ENCODE data around the gene FGF14.

FGF14 gene

DNA sequence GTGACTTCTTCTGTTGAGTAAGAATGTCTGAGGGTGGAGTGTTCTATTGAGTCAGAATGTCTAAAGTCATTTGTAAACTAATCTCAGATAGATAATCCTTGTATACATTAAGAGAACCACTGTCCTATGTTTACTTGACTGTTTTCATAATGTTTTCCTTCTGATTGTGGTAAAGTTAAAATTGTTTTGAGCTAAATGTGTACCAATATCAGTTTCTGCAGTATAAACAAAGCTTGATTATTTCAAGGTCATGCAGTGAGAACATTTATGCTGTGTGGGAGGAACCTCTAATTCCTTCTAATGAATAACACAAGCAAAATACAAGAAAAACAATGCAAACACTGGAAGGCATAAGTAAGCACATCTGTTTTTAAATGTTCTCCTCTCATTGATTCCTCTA is 434.6 kb downstream of the FGF14 start:
- no peak for DNase-seq

DNA sequence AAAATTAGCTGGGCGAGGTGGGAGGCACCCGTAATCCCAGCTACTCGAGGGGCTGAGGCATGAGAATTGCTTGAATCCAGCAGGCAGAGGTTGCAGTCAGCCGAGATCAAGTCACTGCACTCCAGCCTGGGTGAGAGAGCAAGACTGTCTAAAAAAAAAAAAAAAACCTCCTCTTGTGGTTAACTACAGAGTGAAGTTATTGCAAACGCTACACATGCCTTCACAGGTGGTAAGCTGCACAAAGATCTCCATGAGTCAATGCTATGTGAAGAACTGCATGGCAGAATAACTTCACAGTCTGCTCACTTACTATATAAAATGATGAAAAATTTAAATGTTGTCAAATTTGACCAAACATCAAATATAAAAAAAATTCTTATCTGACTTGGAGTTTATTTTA is 436.8 kb downstream of the FGF14 start:
- no peak for DNase-seq

DNA sequence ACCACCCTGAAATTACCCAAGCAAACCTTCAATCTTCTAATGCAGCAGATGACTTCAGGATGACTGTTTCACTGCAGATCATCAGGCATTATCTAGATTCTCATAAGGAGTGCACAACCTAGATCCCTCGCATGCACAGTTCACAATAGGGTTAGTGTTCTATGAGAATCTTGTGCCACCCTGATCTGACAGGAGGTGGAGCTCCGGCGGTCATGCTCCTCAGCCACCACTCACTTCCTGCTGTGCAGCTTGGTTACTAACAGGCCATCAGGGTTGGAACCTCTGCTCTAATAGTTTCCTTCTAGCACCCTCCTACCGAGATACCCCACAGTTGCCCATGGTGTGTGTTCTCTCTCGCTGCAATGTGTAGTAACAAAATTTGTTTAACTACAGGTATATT is 442.8 kb downstream of the FGF14 start:
- no peak for DNase-seq

DNA sequence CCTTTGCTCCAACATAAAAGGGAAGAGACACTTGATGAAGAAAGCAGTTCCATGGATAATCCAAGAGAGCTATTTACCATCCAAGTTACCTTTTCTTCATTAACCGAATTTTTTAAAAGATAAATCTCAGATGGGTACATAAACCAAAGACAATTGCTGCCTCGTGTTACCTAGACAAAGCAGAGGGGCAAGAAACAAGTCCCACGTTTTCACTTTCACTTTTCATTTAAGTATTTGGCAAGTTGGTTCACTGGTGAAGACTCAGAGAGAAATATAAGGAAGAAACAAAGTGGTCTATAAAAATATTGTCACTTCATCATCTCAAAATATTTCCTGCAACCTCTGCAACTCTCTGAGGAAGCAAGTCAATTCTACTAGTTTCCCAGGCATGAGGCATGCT is 446.1 kb downstream of the FGF14 start:
- no peak for DNase-seq

DNA sequence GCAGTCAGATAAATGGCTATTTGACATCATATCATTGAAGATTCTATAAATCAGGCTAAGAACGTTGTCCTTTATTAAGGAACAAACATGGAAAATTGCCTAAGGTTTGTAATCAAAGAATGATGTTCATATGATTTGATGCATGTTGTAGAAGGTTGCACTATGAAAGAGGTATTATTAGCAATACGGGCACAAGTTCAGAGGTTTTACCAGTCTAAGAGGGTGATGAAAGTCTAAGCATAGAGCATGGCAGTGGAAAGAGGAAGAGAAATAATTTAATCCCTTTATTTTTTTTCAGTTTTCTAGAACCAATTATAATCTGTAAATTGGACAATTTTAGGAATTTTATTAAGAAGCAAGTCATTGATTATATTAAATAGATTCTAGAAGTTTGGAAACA is 450.7 kb downstream of the FGF14 start:
- no peak for DNase-seq

DNA sequence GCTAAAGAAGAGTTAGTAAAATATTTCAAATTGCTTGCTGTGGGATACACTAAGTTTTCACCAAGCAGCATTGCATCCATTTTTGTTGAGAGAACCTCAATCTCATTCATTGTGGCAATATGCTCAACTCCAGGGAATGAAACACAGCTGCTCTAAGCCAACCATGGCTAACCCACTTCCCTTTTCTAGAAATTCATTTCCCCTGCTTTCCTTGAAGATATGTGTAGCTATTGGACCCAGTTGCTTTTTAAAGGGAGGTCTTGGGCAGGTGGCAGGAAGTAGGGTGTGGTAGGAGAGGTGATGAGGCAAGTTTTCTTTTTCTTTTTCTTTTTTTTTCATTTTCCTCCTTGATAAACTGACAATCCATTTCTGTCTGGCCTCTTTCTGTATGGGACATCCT is 452.2 kb downstream of the FGF14 start:
- DNase-seq, result no peak

DNA sequence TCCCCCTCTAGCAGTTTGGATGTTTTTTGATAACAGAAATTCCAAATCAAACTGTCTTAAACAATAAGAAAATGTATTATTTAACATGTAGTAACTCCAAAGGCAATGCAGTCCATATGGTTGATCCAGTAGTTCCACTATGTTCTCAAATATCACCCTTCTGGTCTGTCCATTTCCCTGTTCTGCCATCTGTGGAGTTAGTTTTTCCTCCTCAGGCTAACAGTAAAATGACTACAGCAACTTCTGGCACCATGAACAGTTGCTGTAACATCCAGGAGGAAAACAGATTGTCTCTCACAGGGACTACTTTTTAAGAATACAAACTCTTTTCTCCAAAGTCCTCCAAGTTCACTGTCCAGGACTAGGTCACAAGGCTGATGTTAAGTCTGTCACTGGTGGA is 455.4 kb downstream of the FGF14 start:
- no peak for DNase-seq

DNA sequence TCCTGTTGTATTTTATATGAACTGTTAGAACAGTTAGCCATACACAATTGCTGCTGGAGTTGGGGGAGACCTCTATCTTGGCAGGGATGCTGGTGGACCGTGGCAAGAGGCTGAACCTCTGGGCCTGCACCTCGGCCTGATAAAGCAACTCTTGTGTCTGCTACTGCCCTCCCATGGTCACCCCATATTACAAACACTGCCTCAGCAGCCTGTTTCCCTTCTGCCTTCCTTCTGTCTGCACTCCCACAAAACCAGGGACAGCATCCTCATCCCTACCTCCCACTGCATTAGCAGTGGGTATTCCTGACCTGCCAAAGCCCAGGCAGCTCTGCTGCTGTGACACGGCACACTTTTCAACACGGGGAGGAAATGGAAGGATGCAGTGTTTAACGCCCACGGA is 456.4 kb downstream of the FGF14 start:
- no peak for DNase-seq

DNA sequence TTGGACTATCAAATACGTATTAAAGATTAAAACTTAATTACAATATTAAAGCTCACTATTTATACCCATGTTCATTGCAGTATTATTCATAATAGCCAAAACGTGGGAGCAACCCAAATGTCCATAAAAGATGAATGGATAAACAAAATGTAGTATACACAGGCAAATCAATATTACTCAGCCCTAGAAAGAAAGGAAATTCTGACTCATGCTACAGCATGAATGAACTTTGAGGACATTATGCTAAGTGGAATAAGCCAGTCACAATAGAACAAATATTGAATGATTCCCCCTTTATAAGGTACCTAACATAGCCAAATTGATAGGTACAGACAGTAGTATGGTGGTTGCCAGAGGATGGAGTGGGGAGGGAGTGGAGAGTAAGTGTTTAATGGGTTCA is 457.3 kb downstream of the FGF14 start:
- no peak for DNase-seq

DNA sequence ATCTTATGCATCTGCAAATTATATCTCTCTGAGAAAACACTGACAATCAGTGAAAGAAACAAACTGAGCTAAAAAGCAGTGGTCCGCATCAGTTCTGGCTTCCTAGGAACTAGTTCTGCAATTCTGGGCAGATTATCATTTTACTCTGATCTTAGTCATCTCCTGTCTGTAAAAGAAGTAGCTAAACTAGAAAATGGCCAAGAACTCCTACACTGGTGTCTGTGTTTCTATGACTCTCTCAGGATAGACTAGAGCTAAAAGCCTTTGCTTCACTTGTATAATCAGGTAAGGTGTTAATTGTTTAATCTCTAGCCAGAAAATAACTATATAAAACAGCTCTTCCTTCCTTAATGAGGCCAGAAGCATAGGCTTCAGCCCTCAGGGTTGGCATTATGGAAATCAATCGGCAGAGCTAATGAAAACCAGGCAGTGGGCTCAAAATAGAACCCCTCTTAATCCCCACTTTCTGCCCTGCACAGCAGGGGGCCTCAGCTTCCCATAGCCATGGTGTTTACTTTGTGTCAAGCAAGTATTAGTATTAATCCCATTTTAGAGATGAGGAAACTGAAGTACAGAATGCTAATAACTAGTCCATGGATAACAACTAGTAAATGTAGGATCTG is 459.2 kb downstream of the FGF14 start:
- no peak for DNase-seq

DNA sequence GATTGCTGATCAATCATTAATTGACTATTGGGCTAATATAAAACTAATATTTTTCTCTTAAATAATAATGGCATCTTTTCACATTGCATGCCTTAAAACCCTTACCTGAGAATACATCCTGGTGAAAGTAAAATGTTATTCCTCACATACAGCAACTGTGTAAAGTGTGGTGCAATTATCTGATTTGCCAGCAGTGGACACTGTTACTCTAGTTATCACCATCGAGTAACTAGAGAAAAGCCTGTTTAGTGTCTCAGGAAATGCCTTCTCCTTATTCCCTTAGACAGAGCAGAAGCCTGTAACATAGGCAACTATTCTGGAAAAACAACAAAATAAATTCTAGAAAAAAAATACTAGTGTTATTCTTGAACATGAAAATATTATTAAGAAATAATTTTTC is 459.8 kb downstream of the FGF14 start:
- DNase-seq, result peak; percentile 4

DNA sequence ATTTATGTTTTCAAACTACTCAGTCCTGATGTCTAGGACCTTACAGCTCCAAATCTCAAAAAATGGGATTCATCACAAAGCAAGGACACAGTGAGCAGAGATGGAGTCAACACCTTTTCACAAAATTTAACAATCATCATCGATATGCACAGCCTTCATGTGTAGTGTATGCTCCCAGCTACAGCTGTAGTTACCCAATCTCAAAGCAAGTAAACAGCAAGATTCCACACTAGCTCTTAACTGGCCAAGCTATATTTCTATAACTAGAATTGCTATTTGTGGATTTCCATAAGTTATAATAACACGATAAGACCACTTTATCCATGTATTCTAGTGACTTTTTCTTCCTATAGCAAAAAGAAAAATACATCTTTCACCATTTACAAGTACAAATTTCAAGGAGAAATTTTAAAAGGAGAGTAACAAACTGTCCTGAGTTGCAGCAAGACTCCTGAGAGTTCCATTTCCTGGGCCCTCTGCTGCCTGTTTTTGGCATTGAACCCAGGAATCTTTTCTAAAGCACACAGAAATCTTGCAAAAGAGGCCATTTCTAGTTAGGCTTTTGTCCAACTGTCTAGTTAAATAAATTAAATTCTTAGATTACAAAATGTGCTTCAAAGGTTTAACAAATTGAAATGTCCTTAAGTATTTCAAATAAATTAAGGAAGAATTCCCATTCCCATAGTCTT is 460.6 kb downstream of the FGF14 start:
- DNase-seq, result no peak

DNA sequence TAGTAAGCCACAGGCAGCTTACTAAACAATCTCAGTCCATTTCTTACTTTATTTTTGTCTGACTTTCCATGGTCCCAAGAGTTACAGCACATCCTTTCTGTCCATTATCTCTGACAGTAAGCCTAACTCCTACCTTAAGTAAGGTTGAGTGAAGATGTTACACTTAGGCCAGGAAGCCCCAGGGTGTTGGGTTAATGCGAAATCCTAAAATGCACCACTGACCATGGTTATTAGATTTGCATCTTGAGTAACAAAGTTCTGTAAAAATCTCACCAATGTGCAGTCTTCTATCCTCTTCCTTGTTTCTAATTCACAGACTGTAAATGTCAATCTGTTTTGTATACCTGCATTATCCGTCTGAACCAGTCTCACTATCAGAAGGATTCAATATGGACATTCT is 462.5 kb downstream of the FGF14 start:
- no peak for DNase-seq

DNA sequence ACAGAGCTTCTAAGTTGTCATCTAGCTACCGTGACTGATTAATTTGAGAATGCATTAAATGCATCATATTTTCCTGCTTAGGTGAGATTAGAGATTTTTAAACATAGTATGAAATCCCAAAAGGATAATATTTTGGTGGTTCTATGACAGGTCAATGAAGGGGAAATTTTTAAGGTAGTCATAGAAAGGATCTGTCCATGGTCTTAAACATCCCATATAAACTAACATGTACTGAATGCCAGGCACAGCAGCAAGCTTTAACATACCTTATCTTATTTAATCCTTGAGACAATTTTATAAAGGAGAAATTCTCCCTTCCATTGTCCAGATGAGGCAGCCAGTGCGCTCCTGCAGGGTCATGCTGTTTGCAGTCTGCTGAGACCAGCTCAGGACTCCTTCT is 466.0 kb downstream of the FGF14 start:
- no peak for DNase-seq

DNA sequence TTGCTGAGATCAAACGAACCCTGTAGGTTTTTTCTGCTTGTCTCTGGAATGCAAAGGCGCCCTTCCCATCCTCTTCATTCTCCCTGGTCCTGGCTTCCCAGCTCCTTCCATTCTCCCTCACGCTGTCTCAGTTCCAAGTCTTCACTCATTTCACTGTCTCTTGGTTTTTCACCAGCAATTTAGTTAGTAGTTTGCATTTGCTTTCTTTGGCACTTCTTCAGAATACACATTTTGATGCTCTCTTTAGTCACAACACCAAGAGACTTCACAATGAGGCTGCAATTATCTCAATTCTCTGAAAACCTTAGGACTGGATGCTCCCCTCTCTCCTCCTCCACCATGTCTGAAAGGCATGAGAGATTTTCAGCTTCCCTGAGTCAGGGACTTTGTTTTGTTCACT is 470.7 kb downstream of the FGF14 start:
- DNase-seq, result no peak

DNA sequence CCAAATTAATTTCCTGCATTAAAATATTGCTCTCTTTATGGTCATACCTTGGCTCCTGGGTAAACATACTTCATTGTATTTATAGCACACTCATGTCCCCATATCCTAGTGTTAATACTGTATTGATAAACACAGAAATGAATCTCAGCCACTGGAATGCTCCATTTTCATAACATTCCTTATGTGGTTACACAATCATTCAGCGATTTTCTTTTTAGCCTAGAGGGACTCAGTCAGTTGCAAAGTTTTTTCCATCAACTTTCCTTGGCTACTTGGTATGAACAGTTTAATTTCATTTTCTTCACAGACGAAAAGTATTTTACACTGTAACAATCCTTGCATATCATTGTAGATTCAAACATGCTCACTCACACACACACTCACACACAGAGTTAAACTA is 471.5 kb downstream of the FGF14 start:
- no peak for DNase-seq

DNA sequence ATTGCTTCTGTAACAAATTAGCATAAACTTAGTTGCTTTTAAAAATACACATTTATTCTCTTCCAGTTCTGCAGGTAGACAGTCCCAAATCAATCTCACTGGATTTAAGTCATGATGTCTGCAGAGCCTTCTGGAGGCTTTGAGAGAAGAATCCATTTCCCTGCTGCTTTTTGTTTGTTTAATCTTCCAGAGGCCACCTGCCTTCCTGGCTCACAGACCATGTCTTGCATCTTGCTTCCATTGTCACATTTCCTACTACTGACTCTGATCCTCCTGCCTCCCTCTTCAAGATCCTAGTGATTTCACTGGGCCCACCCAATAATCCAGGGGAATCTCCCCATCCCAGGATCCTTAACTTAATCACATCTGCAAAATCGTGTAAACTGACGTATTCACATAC is 476.1 kb downstream of the FGF14 start:
- no peak for DNase-seq

DNA sequence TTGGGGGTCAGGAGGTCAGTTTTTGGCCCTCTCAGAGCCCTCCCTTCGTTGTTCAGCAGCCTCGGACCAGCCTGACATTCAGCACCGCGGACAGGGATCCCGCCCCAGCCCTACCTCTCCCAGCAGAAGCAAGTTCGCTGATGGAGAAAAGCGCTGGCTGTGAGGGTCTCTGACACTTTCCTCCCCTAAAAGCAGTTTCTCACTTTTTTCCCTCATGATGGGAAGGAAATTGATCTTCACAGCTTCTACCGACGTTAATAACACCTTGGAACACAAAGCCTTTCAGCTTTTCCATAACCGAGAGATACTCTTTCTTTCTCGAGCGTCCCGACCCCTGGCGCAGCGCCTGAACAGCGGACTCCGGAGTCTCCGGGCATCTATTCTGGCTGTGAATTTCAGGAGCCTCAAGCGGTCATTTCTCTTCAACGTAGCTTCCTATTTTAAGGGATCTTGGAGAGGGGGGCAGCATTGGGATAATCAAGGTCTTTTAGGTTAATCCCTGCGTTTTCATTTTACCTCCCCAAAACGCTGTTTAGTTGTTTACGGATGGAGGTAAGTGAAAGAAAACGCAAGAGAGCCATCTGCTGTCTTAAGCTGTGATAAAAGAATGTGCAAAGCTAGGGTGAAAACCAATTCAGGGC is 482.2 kb downstream of the FGF14 start:
- DNase-seq, result peak; percentile 7

DNA sequence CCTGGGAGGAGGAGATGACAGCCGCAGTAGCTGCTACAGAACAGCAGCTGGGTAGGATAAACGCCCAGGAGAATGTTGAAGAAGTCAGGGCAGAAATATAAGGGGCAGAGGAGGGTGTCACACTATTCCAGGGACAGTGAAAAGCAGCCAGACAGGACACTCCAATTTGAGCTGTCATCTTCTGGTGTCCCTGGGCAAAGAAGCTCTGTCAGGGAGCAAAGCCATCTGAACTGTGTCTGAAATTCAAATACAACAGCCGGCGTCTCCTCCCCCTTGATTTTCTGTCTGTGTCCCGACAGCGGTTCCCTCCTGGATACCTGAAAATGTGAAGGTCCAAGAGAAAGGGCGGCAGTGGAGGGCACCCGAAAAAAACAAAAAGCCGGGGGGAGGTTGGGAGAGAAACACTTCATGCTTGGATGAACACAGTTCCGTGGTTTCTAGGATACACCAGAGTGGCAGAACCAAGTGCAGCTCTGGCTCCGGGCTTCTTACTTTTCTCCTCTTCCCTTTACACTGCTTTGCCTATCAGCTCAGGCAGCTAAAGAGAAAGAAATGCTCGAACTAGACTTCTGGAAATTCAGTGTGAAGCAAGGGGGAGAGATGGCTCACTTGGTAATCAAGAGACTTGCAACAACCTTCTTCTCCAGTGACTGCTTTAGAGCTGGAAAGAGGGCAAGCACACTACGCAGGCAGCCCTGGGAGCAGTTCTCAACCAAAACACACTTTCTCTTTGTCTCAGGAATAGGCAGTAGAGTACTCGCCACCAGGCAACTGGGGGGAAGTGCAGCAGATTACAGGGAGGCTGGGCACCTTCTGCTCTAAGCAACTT is 483.8 kb downstream of the FGF14 start:
- no peak for DNase-seq

DNA sequence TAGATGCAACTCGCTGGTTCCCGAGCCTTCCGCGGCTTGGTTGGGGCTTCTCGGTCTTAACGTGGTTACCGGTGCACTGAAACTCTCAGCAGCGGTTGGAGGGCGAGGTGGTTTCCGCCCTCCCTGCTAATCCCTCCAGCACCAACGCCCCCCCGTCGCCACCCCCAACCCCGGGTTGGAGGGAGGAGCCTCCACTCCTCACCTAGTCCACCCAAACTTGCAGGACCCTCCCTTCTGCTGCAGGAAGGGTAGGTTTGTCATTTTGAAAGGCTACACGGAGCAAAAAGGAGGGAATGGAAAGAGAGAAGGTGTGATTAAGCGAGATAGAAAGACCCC is 484.4 kb downstream of the FGF14 start:
- DNase-seq, result no peak

DNA sequence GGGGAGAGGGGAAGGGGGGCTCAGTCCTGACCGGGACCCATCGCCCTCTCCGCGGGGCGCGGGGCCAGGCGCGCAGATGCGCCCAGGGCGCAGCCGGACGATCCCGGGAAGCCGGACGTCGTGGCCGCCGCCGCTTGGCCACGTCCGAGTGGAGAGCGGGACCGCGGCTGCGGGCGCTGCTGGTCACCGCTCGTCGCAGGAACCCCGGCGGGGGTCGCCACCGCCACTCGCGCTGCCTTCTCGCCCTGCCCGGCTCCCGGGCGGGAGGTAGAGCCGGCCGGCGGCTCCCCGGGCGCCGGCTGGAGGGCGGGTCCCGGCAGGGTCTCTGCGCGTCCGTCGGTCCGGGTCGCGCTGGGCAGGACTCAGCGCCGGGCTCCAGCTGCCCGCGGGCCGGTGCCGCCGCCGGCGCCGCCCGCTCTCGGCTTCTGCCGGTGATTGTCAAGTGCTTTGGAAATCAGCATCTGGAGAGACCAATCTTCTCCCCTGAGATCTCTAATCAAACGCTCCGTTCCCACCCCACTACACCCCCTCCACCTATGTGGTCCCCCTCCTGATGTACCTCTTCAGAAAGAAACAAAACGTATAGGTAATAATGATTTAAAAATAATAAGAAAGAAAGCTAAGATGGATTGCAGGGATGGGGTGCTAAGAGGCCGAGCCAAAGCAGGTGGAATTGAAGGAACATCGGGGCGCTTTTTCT is 484.9 kb downstream of the FGF14 start:
- no peak for DNase-seq

DNA sequence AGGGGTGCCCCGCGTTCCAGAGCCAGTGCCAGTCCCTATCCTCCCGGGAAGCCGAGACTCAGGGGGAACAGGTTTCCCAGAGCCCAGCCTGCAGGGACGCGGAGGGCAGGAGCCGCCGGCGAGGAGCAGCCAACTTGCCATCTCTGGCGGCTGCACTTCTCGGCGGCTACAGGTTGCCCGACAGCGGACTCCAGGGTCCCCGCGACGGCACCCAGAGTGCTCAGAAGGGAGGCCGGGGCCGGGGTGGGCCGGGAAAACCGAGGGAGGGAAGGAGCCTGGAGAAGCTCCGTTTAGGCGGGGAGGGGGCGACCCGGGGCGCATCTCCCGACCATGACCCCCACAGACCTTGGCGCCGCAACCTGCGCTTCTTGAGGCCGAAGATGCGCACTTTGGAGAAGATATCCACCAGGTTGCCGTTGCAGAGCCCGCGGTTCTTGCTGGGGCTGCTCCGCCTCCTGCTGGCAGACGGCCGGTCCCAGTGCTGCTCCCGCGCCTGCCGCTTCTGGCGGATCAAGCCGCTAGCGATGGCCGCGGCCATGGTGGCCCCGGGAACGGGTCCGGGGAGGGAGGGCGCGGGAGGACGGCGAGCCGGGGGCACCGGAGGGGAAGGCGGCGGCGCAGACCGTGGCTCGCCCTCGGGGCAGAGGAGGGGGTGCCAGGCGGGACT is 485.6 kb downstream of the FGF14 start:
- DNase-seq, result peak; percentile 19

DNA sequence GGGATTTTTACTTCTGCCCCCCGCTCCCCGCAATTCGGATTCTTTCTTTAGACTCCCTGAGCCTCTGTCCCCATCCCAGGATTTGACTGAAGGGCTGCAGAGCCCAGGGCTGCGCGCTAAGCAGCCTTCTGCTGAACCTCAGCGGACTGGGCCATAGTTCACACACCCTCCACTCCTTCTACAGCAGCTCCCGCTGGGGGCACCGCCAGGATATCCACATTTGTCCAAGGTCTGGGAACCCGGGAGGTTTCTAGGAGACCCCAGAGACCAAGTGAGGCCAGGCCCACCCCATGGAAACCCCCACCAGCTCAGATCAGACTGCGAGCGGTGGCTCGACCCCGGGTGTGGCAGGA is 486.1 kb downstream of the FGF14 start:
- no peak for DNase-seq

All from activated CD4-positive, alpha-beta T cell treated with anti-CD3 and anti-CD28 coated beads for 48 hours (primary cell).